ENCODE data around the gene ADAP1. TPM values are rescaled to one million over a fixed set of nuclear protein-coding genes. Genes with fewer than 3 reads are reported as not detected.
A peak's percentile ranks its signal among the peaks of the same experiment; 100 is the strongest.
"Not testable (repeated sequence)": the region's sequence is repeated elsewhere in the genome, so short reads cannot be mapped to it uniquely, and the experiment has no call there.

ADAP1 gene
- polyA plus RNA-seq, 1 donor (not counting 4 experiments of a cell fraction or from before 2014, with no cell fraction given): 4.3 TPM

DNA sequence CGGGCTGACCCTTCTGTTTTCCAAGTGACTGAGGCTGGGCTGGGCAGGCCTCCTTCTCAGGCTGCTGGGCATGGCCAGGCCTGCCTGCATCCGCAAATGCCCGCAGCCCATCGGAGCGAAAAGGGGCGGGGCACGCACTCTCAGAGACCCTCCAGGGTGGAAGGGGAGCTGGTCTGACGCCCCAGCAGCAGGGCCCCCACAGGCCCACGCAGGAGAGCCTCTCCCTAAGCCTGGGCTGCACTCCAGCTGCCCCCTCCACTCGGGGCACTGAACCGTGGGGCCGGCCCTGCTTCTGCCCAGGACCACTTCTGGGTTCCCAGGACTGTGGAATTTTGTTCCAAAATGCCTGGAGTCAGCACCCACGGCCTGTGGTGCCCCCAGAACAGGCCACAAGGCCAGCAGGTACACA lies 9.3 kb downstream of the ADAP1 start:
- Histone ChIP-seq H3K27ac (ENCODE audit: control insufficient read depth, insufficient read depth, low read length) (peak overlapping the region; percentile 67), H3K9me1 (ENCODE audit: control insufficient read depth, extremely low read depth, insufficient read depth, low read length) (no peaks in the 10 kb centered on the region), H3K4me2 (ENCODE audit: control insufficient read depth, extremely low read depth, insufficient read depth, low read depth, low read length) (peak overlapping the region; percentile 79), H3K36me3 (ENCODE audit: control insufficient read depth in 2 of 2, extremely low read depth in 1 of 2, insufficient read depth in 2 of 2, low read length in 2 of 2) (no peaks in the 10 kb centered on the region), H3K27me3 (ENCODE audit: control insufficient read depth, extremely low read depth, insufficient read depth, low read length) (no peaks in the 10 kb centered on the region), H4K20me1 (ENCODE audit: control insufficient read depth, extremely low read depth, insufficient read depth, low read length) (no peaks in the 10 kb centered on the region), H3K4me1 (ENCODE audit: control insufficient read depth, extremely low read depth, insufficient read depth, low read length) (peaks cover 16% of the 10 kb centered on the region), H3K9ac (ENCODE audit: control insufficient read depth, extremely low read depth, insufficient read depth, low read length) (peak overlapping the region; percentile 60), H2AFZ (ENCODE audit: control insufficient read depth, low read length) (peak overlapping the region; percentile 14), H3K79me2 (ENCODE audit: control insufficient read depth, insufficient read depth, low read length) (no peaks in the 10 kb centered on the region), H3K4me3 (ENCODE audit: control insufficient read depth in 2 of 3, extremely low read depth in 1 of 3, insufficient read depth in 2 of 3, low read depth in 1 of 3, low read length in 3 of 3) (peak overlapping the region; percentile 6 to 23 (median 17)), H3K9me3 (ENCODE audit: control insufficient read depth, low read depth, low read length) (no peaks in the 10 kb centered on the region)
- FAIRE-seq (no peak), DNase-seq (ENCODE audit: low read depth, low spot score) (no peak)
- TF ChIP-seq, protein P1, sequence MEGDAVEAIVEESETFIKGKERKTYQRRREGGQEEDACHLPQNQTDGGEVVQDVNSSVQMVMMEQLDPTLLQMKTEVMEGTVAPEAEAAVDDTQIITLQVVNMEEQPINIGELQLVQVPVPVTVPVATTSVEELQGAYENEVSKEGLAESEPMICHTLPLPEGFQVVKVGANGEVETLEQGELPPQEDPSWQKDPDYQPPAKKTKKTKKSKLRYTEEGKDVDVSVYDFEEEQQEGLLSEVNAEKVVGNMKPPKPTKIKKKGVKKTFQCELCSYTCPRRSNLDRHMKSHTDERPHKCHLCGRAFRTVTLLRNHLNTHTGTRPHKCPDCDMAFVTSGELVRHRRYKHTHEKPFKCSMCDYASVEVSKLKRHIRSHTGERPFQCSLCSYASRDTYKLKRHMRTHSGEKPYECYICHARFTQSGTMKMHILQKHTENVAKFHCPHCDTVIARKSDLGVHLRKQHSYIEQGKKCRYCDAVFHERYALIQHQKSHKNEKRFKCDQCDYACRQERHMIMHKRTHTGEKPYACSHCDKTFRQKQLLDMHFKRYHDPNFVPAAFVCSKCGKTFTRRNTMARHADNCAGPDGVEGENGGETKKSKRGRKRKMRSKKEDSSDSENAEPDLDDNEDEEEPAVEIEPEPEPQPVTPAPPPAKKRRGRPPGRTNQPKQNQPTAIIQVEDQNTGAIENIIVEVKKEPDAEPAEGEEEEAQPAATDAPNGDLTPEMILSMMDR (optimal IDR thresholded peaks at IDR 0.05 in 1 of 3, IDR thresholded peaks at IDR 0.05 in 1 of 3, conservative IDR thresholded peaks at IDR 0.05 in 1 of 3; ENCODE audit: extremely low read depth in 1 of 3, insufficient read depth in 2 of 3, low read length in 3 of 3): no peak
- no peak for TF ChIP-seq EZH2 (IDR thresholded peaks at IDR 0.05; ENCODE audit: low read length)
- dilution Hi-C loops (cut with MboI; ENCODE audit: extremely low pct_ligation_motif_present, low sequenced_read_pairs): no loop called here

- H3K4me1 ChIP-seq (ENCODE audit: control insufficient read depth, extremely low read depth, insufficient read depth, low read length): peaks cover 16% of the 10 kb centered on the region
- no peaks in the 10 kb centered on the region for H3K79me2 ChIP-seq (ENCODE audit: control insufficient read depth, insufficient read depth, low read length)
- no peak overlapping the region for H2AFZ ChIP-seq (ENCODE audit: control insufficient read depth, low read length)
- peak overlapping the region; percentile 60 for H3K9ac ChIP-seq (ENCODE audit: control insufficient read depth, extremely low read depth, insufficient read depth, low read length)
- H3K27me3 ChIP-seq (ENCODE audit: control insufficient read depth, extremely low read depth, insufficient read depth, low read length): peaks cover 2% of the 10 kb centered on the region
- H3K9me1 ChIP-seq (ENCODE audit: control insufficient read depth, extremely low read depth, insufficient read depth, low read length): no peaks in the 10 kb centered on the region
- no peak for DNase-seq (ENCODE audit: low read depth, low spot score)
- H3K4me2 ChIP-seq (ENCODE audit: control insufficient read depth, extremely low read depth, insufficient read depth, low read depth, low read length): peak overlapping the region; percentile 79
- H4K20me1 ChIP-seq (ENCODE audit: control insufficient read depth, extremely low read depth, insufficient read depth, low read length): no peaks in the 10 kb centered on the region
- dilution Hi-C loops (cut with MboI; ENCODE audit: extremely low pct_ligation_motif_present, low sequenced_read_pairs): no loop called here
- peak; percentile 59 for FAIRE-seq
- H3K27ac ChIP-seq (ENCODE audit: control insufficient read depth, insufficient read depth, low read length): peak overlapping the region; percentile 67
- H3K9me3 ChIP-seq (ENCODE audit: control insufficient read depth, low read depth, low read length): no peaks in the 10 kb centered on the region
- peak overlapping the region in 1 of 3 experiments; percentile 6 for H3K4me3 ChIP-seq (ENCODE audit: control insufficient read depth in 2 of 3, extremely low read depth in 1 of 3, insufficient read depth in 2 of 3, low read depth in 1 of 3, low read length in 3 of 3)
- H3K36me3 ChIP-seq (ENCODE audit: control insufficient read depth in 2 of 2, extremely low read depth in 1 of 2, insufficient read depth in 2 of 2, low read length in 2 of 2): no peaks in the 10 kb centered on the region
- TF ChIP-seq EZH2 (IDR thresholded peaks at IDR 0.05; ENCODE audit: low read length): no peak
- TF ChIP-seq, protein P1 (optimal IDR thresholded peaks at IDR 0.05 in 1 of 3, IDR thresholded peaks at IDR 0.05 in 1 of 3, conservative IDR thresholded peaks at IDR 0.05 in 1 of 3; ENCODE audit: extremely low read depth in 1 of 3, insufficient read depth in 2 of 3, low read length in 3 of 3): no peak
Measured at GRCh38 chr7:944744-945143, 9.7 kb downstream of the ADAP1 start.

DNA sequence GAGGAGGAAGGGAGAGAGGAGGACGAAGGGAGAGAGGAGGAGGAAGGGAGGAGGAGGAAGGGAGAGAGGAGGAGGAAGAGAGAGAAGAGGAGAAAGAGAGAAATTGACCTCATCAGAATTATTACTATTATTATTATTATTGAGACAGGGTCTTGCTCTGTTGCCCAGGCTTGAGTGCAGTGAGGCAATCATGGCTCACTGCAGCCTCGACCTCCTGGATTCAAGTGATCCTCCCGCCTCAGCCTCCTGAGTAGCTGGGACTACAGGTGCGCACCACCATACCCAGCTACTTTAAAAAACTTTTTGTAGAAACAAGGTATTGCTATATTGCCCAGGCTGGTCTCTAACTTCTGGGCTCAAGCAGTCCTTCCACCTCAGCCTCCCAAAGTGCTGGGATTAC lies 10.7 kb downstream of the ADAP1 start:
- H3K4me2 ChIP-seq (ENCODE audit: control insufficient read depth, extremely low read depth, insufficient read depth, low read depth, low read length); H3K9ac ChIP-seq (ENCODE audit: control insufficient read depth, extremely low read depth, insufficient read depth, low read length); H3K27ac ChIP-seq (ENCODE audit: control insufficient read depth, insufficient read depth, low read length); H2AFZ ChIP-seq (ENCODE audit: control insufficient read depth, low read length); H3K4me3 ChIP-seq (ENCODE audit: control insufficient read depth in 2 of 3, extremely low read depth in 1 of 3, insufficient read depth in 2 of 3, low read depth in 1 of 3, low read length in 3 of 3); dilution Hi-C loops (cut with MboI; ENCODE audit: extremely low pct_ligation_motif_present, low sequenced_read_pairs); H3K79me2 ChIP-seq (ENCODE audit: control insufficient read depth, insufficient read depth, low read length); DNase-seq (ENCODE audit: low read depth, low spot score); H3K9me3 ChIP-seq (ENCODE audit: control insufficient read depth, low read depth, low read length); H3K9me1 ChIP-seq (ENCODE audit: control insufficient read depth, extremely low read depth, insufficient read depth, low read length); H3K27me3 ChIP-seq (ENCODE audit: control insufficient read depth, extremely low read depth, insufficient read depth, low read length); H4K20me1 ChIP-seq (ENCODE audit: control insufficient read depth, extremely low read depth, insufficient read depth, low read length); FAIRE-seq; H3K36me3 ChIP-seq (ENCODE audit: control insufficient read depth in 2 of 2, extremely low read depth in 1 of 2, insufficient read depth in 2 of 2, low read length in 2 of 2): not testable (repeated sequence)
- peaks cover 16% of the 10 kb centered on the region for H3K4me1 ChIP-seq (ENCODE audit: control insufficient read depth, extremely low read depth, insufficient read depth, low read length)

All from keratinocyte (primary cell).